ENCODE measurements around the gene PRAMEF8. TPM values are rescaled to one million over a fixed set of nuclear protein-coding genes. Genes with fewer than 3 reads are reported as not detected.

The PRAMEF8 gene
- polyA plus RNA-seq, 3 donors: not detected

Other genes starting within 250 kb of the PRAMEF8 start
- gene PRAMEF27, start 228.6 kb downstream of the PRAMEF8 start, polyA plus RNA-seq (ENCODE audit: insufficient read length in 3 of 3): not detected
- gene HNRNPCL3, start 224.4 kb downstream of the PRAMEF8 start, polyA plus RNA-seq (ENCODE audit: insufficient read length in 3 of 3): not detected
- not detected for gene PRAMEF25, start 214.4 kb downstream of the PRAMEF8 start, polyA plus RNA-seq (ENCODE audit: insufficient read length in 3 of 3)
- gene HNRNPCL2, start 168.3 kb downstream of the PRAMEF8 start, polyA plus RNA-seq (ENCODE audit: insufficient read length in 3 of 3): under 1 TPM in 1 of 3 donors, not detected in 2; 0.17 TPM
- not detected for gene PRAMEF26, start 129.1 kb downstream of the PRAMEF8 start, polyA plus RNA-seq (ENCODE audit: insufficient read length in 3 of 3)
- gene HNRNPCL4, start 119.5 kb downstream of the PRAMEF8 start, polyA plus RNA-seq (ENCODE audit: insufficient read length in 3 of 3): under 1 TPM; 0.19 to 0.53 (median 0.35) TPM
- not detected for gene PRAMEF9, start 113.3 kb downstream of the PRAMEF8 start, polyA plus RNA-seq (ENCODE audit: insufficient read length in 3 of 3)
- not detected for gene PRAMEF13, start 83.7 kb downstream of the PRAMEF8 start, polyA plus RNA-seq (ENCODE audit: insufficient read length in 3 of 3)
- gene PRAMEF18, start 59.0 kb downstream of the PRAMEF8 start, polyA plus RNA-seq (ENCODE audit: insufficient read length in 3 of 3): not detected
- not detected for gene PRAMEF5, start 30.9 kb downstream of the PRAMEF8 start, polyA plus RNA-seq (ENCODE audit: insufficient read length in 3 of 3)
- not detected for gene PRAMEF33, start 18.4 kb upstream of the PRAMEF8 start, polyA plus RNA-seq (ENCODE audit: insufficient read length in 3 of 3)
- gene PRAMEF15, start 30.4 kb upstream of the PRAMEF8 start, polyA plus RNA-seq (ENCODE audit: insufficient read length in 3 of 3): not detected
- gene PRAMEF14, start 62.0 kb upstream of the PRAMEF8 start, polyA plus RNA-seq (ENCODE audit: insufficient read length in 3 of 3): not detected
- gene PRAMEF19, start 86.8 kb upstream of the PRAMEF8 start, polyA plus RNA-seq (ENCODE audit: insufficient read length in 3 of 3): not detected
- not detected for gene PRAMEF17, start 104.5 kb upstream of the PRAMEF8 start, polyA plus RNA-seq (ENCODE audit: insufficient read length in 3 of 3)
- not detected for gene PRAMEF20, start 125.3 kb upstream of the PRAMEF8 start, polyA plus RNA-seq (ENCODE audit: insufficient read length in 3 of 3)
- under 1 TPM in 2 of 3 donors, not detected in 1; 0.11 to 0.37 TPM for gene LRRC38, start 228.9 kb upstream of the PRAMEF8 start, polyA plus RNA-seq (ENCODE audit: insufficient read length in 3 of 3)

All from renal cortex interstitium (tissue), 3 donors.